A673 (cell line): ENCODE measurements around the gene SNED1. TPM values are rescaled to one million over a fixed set of nuclear protein-coding genes. Genes with fewer than 3 reads are reported as not detected.

Source experiments
- BruUV-seq: library from RNA; stranded (reverse); fragments of 400-500 nt; replicated peaks from 2 replicates; lab custom pipeline; 2021; lab: Mats Ljungman, UMichigan
- CTCF ChIA-PET: fragments of 300-600 bp; sonication (Branson Sonifier 250); formaldehyde crosslinking; loops from one replicate; lab custom pipeline; 2022; ENCODE audit warnings: antibody characterized with exemption; lab: Charles Lee
- POLR2A ChIA-PET: fragments of 300-600 bp; sonication (Branson Sonifier 250); formaldehyde crosslinking; loops from one replicate; lab custom pipeline; 2022; ENCODE audit warnings: antibody characterized with exemption; ENCODE audit not compliant: low non-redundant PET; lab: Charles Lee
- DNase-seq: peaks from one replicate; pipeline ENCODE4 v3.0.0-alpha.2; 2015; ENCODE audit warnings: low spot score
- H3K27ac ChIP-seq: fragments of 200-600 bp; sonication (generic); 2 replicates; pipeline ENCODE4 v1.5.1; 2016; ENCODE audit warnings: mixed run types, low read depth, mild to moderate bottlenecking, mixed read lengths, antibody characterized with exemption, low read length; ENCODE audit not compliant: poor library complexity, severe bottlenecking
- H3K27me3 ChIP-seq: fragments of 200-600 bp; sonication (generic); replicated peaks from 2 replicates; pipeline ENCODE4 v1.6.1; 2017; ENCODE audit warnings: mixed run types, low read depth, mild to moderate bottlenecking, mixed read lengths, antibody characterized with exemption, low read length; ENCODE audit not compliant: insufficient read depth, poor library complexity
- H3K36me3 ChIP-seq: fragments of 200-600 bp; sonication (generic); 2 replicates; pipeline ENCODE4 v1.6.1; 2016; ENCODE audit warnings: mixed run types, mild to moderate bottlenecking, mixed read lengths, antibody characterized with exemption, low read length; ENCODE audit not compliant: insufficient read depth, poor library complexity, severe bottlenecking
- H3K4me1 ChIP-seq: fragments of 200-600 bp; sonication (generic); 2 replicates; pipeline ENCODE4 v1.6.1; 2017; ENCODE audit warnings: mixed run types, mild to moderate bottlenecking, mixed read lengths, antibody characterized with exemption, low read length; ENCODE audit not compliant: insufficient read depth, poor library complexity, severe bottlenecking
- H3K4me3 ChIP-seq: fragments of 200-600 bp; sonication (generic); 2 replicates; pipeline ENCODE4 v1.5.1; 2016; ENCODE audit warnings: low read depth, mixed run types, mild to moderate bottlenecking, mixed read lengths, low read length; ENCODE audit not compliant: poor library complexity, severe bottlenecking
- H3K9me3 ChIP-seq: fragments of 200-600 bp; sonication (generic); 2 replicates; pipeline ENCODE4 v1.6.1; 2016; ENCODE audit warnings: mixed run types, low read depth, mild to moderate bottlenecking, mixed read lengths, antibody characterized with exemption, low read length; ENCODE audit not compliant: poor library complexity, severe bottlenecking
- CTCF ChIP-seq: fragments of 300-800, 200-600 bp; sonication (generic); conservative IDR thresholded peaks from 2 replicates; pipeline ENCODE4 v1.5.1; 2017; ENCODE audit warnings: low read depth, mild to moderate bottlenecking, antibody characterized with exemption, low read length, moderate library complexity, mixed read lengths
- EZH2 ChIP-seq: fragments of 200-600 bp; sonication (generic); IDR thresholded peaks from 2 replicates; pipeline ENCODE4 v1.6.1; 2017; ENCODE audit warnings: borderline replicate concordance, low read depth, mild to moderate bottlenecking, mixed read lengths, antibody characterized with exemption, low read length; ENCODE audit not compliant: poor library complexity, severe bottlenecking
- intact Hi-C: fragments of 100-400 bp; cut with micrococcal nuclease; formaldehyde crosslinking; loops from one replicate; pipeline ENCODE4 v1.10.0; 2022; ENCODE audit not compliant: unreplicated experiment
- total RNA-seq: library from RNA; stranded (reverse); gene quantifications from 2 replicates; pipeline ENCODE4 v1.2.3, GENCODE V29; 2021

SNED1 gene
- total RNA-seq, 1 experiment from 2014 or later, result 3.0 TPM

DNA sequence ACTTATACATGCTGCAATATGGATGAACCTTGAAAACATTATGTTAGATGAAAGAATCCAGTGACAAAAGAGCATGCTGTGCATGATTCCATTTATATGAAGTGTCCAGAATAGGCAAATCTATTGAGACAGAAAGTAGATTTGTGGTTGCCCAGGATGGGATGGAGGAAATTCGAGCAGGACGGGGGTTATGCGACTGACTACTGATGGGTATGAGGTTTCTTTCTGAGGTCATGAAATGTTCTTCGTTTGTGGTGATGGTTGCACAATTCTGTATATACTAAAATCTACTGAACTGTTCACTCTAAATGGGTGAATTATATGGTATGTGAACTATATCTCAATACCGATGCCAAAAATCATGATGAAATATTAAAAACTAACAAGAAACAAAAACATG is 122.6 kb downstream of the SNED1 start:
- Histone ChIP-seq H3K9me3 (no peaks in the 10 kb centered on the region), H3K27me3 (no peaks in the 10 kb centered on the region), H3K36me3 (peaks cover 16% of the 10 kb centered on the region), H3K4me3 (no peak overlapping the region), H3K27ac (no peak overlapping the region), H3K4me1 (no peaks in the 10 kb centered on the region)
- BruUV-seq, result no TSS peak
- TF ChIP-seq CTCF (no peak), EZH2 (no peak)
- DNase-seq, result no peak
- CTCF ChIA-PET, result no interaction called here
- POLR2A ChIA-PET, result no interaction called here
- intact Hi-C loops, result no loop called here

DNA sequence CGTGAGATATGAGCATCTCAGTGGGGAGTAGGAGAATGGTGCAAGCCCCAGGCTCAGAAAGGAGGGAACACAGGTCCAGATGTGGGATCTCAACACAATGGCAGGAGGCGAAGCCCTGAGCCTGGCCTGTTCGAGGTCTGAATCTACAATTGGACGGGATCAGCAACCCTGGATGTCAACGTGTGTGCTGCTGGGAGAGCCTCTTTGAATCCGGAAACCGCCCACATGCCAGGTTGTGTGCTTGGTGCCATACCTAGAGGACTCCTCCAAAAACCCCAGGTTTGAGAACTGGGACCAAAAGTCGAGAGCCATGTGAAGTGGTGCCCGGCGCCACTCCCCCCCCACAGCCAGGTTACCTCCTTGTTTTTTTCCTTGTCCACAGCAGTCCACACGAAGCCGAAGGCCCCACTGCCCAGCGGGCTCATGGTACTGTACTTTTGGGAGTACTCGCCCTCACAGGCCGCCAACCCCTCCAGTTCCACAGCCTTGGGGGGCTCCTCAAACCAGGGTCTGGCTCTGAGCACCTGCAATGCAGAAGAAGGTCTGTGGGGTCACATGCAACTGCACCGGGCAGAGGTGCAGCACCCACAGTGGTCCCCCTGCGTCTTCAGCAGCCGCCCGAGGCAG is 124.1 kb downstream of the SNED1 start:
- no peaks in the 10 kb centered on the region for H3K27me3 ChIP-seq
- intact Hi-C loops, result no loop called here
- POLR2A ChIA-PET, result no interaction called here
- CTCF ChIA-PET, result no interaction called here
- no TSS peak for BruUV-seq
- no peaks in the 10 kb centered on the region for H3K9me3 ChIP-seq
- H3K4me1 ChIP-seq, result no peaks in the 10 kb centered on the region
- H3K4me3 ChIP-seq, result no peak overlapping the region
- H3K27ac ChIP-seq, result no peak overlapping the region
- H3K36me3 ChIP-seq, result peaks cover 11% of the 10 kb centered on the region
- no peak for DNase-seq
- no peak for TF ChIP-seq CTCF
- TF ChIP-seq EZH2, result no peak

DNA sequence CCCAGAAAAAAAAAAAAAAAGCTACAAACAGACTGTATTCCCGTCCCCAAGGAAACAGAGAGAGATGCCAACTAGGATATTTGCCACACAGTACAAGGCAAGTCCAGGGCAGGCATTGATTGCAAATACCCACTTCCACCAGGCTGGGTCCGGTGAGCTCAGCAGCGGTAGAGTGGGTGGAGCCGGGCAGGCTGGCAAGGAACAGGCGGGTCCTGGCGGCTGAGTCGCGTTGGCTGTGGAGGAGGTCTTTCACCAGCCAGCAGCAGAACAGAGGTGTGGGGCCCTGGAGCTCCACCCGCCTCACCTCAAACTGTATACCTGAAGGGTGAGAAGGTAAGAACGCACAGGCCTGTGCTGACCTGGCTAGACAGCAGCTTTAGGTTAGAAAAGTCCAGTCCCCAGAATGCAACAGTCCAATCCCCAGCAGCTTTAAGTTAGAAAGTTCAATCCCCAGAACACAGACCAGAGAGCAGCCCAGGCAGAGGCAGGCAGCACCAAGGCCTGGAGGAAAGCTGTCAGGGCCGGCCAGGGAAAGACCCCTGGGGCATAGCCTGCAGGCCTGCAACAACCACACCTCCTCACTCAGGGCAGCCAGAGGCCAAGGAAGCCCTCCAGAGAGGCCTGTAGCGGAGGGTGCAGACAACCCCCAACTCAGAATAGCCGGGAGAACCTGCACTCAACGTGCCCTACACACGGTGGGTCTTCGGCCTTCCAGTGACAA is 125.6 kb downstream of the SNED1 start:
- H3K27ac ChIP-seq, result no peak overlapping the region
- H3K36me3 ChIP-seq, result peaks cover 11% of the 10 kb centered on the region
- no peaks in the 10 kb centered on the region for H3K27me3 ChIP-seq
- intact Hi-C loops, result no loop called here
- CTCF ChIA-PET, result no interaction called here
- no TSS peak for BruUV-seq
- no peaks in the 10 kb centered on the region for H3K9me3 ChIP-seq
- no peaks in the 10 kb centered on the region for H3K4me1 ChIP-seq
- no peak for TF ChIP-seq CTCF
- no peak for TF ChIP-seq EZH2
- POLR2A ChIA-PET, result no interaction called here
- no peak overlapping the region for H3K4me3 ChIP-seq
- no peak for DNase-seq
